GM18861 (cell line): ENCODE results near the gene NXPH1.
"Not testable (repeated sequence)": the region's sequence is repeated elsewhere in the genome, so short reads cannot be mapped to it uniquely, and the experiment has no call there.

Source experiments
- ATAC-seq: cut with Tn5 transposase; IDR thresholded peaks from one replicate; pipeline ENCODE4 v1.9.1; 2021; ENCODE audit not compliant: unreplicated experiment

The NXPH1 gene

DNA sequence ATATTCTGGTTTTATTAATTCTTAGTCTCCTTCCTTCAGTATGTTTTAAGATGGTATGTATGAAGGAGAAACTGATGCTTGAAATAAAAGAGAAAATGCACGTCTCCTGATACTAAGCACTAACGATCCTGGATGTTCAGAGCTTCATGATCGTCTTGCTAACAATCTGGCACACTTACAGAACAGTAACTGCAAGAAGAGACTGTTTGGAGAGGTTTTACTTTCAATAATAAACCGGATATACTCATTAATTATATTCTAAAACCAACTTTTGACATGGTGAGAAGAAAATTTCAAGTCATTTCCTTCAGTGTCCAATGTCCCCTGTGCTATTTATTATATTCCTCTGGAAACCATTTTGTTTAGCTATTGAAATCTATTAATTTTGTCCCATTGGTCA, 251.0 kb downstream of the NXPH1 start:
- ATAC-seq, result no peak

DNA sequence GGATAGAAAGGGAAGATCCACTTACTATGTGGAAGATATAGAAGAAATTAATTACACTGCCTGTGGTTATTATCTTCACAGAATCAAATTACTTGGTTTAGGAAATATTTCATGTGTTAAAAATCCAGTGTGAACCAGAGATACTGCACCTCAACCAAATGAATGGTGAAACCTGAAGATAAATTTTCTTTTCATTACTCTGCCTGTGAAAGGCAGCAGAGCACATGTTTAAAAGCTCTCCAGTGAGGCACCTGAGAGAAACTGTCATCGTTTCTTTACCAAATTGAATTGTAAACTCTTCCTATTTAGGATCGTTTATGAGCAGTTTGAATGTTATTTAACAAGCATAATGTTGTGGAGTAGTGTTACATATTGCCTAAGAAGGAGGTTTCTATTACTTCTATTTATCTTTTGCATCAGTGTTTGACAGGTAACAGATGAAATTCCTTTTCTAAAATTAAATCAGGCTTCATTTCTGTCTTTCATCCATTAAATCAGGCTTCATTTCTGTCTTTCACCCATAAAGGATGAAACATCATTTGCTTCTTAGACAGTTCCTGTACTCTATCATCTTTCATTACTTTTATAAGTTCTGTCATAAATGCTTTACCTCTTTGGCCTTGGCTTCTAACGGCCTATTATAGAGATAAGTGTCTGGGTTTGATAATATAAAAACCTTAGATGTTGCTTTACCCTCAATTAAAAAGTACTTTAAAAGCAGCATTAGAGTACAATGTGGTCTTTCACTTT, 266.6 kb downstream of the NXPH1 start:
- ATAC-seq, result no peak

DNA sequence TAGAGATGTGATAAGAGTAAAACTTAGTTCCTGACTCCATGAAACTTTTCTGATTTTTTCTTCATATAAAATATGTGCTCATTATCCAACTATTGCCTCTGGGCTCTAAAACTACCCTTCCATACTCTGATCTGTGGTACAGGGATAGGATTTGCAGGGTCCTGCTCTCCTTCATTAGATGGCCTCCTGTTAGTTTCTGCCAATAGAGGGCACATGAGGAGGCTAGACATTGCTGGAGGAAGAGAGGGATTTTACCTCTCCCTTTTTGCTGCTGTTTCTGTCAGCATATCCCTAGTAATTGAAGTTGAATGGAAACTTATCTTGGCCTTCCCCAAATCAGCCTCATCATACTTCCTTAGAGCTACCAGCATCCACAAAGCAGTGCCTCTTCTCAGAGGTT, 269.4 kb downstream of the NXPH1 start:
- ATAC-seq, result no peak

DNA sequence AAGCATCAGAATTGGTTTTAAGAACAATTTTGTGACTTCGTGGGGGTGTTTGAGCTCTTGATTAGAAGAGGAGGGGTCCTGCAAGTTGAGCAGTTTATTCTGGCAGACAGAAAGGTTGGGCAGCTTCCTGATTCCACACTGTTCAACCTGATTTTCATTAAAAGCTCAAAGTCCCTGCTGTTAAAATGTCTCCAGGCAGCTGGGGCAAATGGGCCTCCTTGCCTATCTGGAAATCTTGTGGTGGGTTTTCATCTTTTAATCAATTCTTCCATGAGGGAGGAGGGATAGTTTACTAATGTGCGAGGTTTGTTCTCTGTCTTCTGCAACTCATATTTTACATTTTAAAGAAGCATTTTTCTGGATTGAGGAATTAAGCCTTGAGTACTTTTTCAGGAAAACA, 276.7 kb downstream of the NXPH1 start:
- no peak for ATAC-seq

DNA sequence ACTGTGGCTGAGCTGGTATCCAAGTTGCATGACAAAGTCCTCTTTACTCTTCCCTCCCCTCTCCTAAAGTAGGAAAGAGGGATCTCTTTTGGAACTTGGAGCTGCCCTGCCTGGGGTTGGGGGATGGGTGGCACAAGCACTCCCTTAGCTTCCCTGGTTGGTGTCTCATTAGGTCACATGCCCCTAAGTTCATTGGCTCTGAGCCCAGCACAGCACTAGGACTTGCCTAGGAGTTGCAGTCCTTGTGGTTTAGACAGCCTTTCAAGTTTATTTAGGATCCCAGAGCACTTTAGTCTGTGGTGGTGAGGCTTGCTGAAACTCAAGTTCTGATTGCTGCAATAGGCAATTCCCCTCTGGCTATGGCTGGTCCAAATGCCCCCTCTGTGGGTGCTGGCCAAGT, 281.4 kb downstream of the NXPH1 start:
- ATAC-seq, result no peak

DNA sequence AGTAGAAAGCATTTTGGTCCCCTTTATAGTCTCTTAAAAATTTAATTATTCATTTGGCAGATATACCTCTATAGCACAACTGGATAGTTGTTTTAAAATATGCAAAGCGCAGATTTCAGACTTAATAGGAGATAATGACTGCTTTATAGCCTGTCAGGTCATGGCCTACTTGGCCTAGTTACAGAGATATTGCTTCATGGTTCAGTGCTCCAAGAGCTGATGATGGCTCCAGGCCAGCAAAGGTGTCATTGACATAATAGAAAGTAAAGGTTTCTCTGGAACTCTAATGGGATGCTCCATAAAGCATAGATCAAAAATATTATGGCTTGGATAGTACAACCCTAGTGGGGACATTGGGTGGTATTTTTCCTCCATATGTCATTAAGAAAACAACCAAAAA, 285.7 kb downstream of the NXPH1 start:
- no peak for ATAC-seq

DNA sequence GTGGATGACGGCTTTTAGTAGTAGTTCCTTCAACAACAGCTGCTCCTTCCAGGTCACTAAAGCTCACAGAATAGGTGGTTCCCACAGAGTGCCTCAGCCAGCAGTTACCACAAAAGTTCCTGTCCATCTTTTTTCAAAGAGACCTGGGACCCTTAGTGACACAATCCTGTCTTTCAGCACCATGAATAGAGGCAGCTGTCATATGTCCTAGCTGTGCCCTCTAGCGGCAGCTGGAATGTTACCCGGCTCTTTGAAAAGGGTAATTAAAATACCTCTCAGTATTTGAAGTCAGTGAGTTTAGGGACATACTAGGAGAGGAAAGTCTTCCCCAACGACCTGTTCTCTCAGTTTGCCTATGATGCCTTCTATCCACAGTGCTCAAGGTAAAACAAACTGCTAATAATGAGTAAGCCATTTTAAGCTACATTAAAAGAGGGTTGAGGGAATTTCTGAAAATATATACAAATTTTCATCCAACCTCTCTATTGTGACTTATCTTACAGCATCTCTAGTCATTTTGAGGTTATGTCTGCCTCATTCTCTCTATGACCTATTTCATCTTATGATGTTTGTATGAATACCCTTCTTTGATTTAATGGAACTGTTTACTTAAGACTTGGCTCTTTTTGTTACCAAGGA, 290.8 kb downstream of the NXPH1 start:
- ATAC-seq, result peak; percentile 88

DNA sequence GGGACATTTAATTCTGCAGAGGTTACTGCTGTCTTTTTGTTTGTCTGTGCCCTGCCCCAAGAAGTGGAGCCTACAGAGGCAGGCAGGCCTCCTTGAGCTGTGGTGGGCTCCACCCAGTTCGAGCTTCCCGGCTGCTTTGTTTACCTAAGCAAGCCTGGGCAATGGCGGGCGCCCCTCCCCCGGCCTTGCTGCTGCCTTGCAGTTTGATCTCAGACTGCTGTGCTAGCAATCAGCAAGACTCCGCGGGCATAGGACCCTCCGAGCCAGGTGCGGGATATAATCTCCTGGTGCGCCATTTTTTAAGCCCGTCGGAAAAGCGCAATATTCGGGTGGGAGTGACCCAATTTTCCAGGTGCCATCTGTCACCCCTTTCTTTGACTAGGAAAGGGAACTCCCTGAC, 298.3 kb downstream of the NXPH1 start:
- ATAC-seq, result not testable (repeated sequence)

DNA sequence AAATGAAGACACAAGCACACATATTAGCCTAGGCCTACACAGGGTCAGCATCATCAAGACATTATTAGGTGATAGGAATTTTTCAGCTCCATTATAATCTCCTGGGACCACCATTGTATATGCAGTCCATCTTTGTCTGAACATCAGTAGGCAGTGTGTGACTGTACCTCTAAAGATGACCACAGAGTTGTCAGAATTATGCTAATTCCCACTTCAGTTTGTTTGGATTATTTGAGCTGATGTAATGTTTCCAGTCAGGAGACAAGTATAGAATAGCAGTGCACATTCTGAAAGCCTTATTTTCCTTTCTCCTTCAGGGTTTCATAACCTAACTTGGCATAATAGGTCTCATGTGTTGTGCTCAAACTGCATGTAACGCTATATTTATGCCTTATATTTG, 306.4 kb downstream of the NXPH1 start:
- ATAC-seq, result no peak

DNA sequence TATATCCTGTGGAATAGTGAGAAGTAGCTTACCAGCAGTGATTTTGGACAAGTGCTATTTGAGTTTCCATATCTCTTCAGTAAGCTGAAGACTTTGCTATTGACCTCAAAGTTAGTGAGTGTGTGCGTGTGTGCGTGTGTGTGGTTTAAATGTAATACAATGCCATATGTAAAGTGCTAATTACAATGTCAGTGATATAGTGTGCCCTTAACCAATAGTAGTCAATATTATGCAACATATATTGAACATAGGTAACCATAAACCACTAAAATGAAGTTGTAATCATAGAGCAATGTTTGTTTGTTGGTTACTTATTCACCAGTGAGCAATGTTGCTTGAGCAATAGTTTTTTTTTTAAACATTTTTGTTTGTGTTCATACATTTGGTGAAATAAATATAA, 309.4 kb downstream of the NXPH1 start:
- ATAC-seq, result no peak

DNA sequence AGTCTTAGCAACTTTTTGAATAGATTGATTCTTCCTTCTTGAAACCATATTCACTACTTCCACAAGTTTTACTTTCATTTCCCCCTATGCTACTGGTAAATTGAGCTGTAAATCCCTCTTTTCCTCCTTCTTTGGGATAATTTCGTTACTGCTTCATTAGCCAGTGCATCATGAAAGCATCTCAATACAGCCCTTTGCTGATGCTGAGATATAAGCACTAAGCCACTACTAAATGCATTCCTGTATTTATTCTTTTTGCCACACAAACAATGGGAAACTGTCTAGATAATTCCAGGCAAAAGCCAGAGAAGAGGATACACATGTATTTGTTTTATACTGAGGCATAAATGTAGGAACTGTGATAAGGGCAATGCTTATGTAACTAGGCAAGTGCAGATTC, 313.9 kb downstream of the NXPH1 start:
- no peak for ATAC-seq

DNA sequence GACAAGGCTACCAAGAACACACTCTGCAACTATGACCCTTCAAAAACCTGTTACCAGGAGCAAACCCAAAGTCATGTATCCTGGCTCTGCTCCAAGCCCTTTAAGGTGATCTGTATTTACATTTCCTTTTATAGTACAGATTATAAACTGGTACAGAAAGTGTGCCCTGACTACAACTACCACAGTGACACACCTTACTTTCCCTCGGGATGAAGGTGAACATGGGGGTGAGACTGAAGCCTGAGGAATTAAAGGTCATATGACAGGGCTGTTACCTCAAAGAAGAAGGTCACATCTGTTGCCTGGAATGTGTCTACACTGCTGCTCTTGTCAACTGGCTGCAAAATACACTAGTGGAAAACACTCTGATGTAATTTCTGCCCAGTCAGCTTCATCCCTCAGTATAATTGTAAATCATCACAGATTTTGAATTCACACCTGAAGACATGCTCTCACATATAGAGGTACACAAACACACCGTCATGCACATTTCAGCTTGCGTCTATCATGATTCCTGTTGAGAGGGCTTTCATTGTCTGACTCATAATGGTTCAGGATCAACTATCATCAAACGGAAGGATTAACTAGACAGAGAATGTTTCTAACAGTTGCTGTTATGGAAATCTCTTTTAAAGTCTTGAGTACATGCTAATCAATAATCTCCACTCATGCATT, 318.3 kb downstream of the NXPH1 start:
- ATAC-seq, result no peak

DNA sequence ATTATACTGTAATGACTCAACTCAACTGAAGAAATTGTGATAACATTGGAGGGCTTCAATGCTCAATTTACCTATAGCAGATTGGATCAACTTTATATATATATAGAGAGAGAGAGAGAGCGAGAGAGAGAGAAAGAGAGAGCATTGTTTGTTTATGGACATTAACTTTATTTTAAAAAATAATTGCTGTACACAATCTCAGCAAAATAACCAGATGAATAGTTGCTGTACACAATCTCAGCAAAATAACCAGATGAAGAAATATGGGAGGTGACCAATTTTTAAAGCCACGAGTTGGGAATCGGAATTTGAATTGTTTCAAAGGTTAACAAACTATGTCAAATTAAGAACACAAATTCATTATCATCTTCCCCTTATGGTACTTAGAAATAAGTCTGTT, 319.9 kb downstream of the NXPH1 start:
- ATAC-seq, result no peak

DNA sequence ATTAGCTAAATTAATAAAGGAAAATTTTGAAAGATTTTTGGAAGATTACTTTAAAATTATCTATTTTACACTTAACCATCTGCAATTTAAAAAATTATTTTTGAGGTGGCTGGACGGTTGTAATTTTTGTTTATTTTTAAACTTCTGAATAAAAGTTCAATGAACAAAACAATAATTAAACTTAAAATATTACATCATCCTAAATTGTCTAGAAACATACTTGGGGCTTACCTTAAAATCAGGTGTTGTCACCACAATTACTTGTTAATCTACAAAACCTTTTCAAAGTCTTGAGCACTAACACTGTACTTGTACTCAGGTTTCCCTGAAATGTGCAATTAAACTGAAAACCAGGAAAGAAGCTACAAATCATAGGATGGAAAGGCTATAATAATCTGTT, 328.3 kb downstream of the NXPH1 start:
- no peak for ATAC-seq

DNA sequence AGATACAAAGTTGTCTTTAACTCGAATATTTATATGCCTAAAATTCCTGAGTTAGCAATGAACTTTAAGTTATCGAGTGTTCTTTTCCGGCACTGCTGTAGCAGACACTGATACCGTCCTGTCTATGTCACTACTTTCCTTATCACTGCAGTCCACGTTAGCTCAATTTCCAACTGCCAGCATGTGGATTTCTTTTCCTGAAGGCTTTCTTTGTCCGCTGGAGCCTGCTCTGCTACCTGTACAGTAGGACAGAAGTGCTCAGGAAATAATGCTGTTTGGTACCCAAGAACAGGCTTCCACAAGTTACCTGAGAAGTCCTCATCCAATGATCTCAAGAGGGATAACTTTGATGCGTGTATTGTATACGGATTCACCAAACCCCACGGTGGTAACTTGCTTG, 329.4 kb downstream of the NXPH1 start:
- ATAC-seq, result no peak

DNA sequence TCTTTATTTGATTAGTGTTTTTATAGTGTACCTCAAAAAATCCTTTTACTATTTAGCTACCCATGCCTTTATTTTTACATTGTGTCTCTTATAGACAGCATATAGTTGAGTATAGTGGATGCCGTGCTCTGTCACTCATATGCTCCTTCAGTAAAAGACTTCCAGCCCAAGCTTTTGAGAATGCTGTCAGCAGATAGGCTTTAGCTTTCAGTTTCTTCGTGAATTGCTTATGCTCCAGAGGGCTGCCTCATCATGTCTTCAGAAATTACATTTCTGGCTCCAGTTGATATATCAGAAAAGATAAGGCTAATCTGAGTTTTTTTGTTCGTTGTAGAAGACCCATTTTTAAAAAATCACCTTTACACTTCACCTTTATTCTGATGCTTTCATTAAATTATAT, 332.0 kb downstream of the NXPH1 start:
- ATAC-seq, result no peak

DNA sequence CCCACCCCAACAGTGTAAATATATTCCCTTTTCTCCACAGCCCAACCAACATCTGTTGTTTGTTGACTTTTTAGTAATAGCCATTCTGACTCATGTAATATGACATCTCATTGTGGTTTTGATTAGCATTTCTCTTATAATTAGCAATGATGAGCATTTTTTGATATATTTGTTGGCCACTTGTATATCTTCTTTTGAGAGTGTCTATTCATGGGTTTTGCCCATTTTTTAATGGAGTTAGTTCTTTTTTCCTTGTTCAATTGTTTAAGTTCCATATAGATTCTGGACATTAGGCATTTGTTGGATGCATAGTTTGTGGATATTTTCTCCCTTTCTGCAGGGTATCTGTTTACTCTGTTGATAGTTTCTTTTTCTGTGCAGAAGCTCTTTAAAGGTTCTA, 340.1 kb downstream of the NXPH1 start:
- ATAC-seq, result no peak

DNA sequence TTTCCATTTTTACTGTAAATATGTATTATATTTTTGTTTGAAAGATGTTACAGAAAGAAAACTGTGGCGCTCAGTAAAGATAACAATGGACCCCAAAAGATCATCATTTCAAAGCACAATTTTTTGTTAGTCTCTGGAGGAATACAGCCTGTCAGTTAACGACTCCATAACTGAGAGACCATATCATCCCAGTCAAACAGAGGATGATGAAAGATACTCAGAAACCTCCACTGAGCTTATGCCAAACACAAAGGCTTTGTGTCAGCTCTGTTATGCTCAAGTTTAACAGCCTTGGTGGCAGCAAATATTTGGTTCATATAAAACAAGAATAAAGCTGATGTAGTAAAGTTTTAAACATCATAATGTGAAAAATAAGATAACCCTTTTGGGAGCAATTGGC, 345.1 kb downstream of the NXPH1 start:
- no peak for ATAC-seq

DNA sequence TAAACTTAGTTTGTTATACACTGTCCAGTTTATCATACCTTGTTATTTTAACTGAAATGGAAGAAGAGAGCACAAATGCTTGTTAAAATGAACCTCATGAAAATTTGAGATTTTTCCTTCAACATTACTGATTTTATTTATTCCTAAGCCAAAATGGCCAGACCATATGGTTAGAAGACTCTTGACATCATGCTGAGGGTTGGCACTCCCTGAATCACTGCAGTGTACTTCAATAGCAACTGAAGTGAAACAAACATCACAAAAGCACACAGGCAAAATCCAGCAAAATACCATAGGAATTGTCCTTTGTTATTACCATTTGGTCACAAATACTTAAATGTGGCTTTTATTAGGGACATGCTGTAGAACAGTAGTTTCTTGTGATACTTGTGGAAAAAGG, 347.8 kb downstream of the NXPH1 start:
- ATAC-seq, result no peak

DNA sequence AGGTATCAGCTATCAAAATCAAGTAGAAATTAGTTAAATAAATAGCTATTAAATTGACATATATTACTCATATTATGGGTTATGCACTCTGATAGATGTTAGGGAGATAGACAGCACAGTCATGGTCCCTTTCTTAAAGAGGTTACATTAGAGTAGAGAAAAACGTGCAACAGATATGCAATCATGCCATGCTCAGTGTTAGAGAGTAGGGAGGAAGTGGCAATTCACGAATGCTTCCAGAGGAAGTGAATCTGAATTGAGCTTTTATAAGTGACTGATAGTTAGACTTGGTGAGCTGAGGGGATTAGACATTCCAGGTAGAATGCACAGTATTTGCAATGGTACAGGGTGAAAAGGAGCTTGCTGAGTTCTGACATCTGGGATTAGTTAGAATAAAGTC, 349.8 kb downstream of the NXPH1 start:
- no peak for ATAC-seq

DNA sequence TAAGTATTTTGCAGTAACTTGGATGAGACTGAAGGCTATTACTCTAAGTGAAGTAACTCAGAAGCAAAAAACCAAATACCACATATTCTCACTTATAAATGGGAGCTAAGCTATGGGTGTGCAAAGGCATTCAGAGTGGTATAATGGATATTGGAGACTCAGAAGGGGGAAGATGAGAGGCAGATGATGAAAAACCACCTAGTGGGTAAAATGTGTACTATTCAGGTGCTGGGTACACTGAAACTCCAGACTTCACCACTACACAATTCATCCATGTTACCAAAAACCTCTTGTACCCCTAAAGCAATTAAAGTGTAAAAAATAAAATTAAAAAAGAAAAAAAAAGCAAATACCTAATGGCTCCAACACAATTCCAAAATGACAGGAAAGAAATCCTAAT, 351.7 kb downstream of the NXPH1 start:
- ATAC-seq, result no peak

DNA sequence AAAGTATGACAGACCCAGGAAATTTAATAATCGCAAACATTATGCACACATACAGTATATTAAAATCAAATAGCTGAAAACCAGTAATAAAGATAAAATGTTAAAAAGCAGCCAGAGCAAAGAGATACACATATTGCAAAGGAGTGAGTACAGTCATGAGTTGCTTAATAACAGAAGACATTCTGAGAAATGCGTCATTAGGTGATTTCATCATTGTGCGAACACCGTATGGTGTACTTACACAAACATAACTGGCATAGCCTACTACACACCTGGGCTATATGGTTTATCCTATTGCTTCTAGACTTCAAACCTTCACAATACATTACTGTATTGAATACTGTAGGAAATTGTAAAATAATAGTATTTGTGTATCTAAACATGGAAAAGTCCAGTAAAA, 367.6 kb downstream of the NXPH1 start:
- no peak for ATAC-seq
